ENCODE measurements around the gene PCBP3.
"Not testable (repeated sequence)": the region's sequence is repeated elsewhere in the genome, so short reads cannot be mapped to it uniquely, and the experiment has no call there.

PCBP3 gene

GRCh38 chr21:45949928-45950739 lies 306.6 kb downstream of the PCBP3 start:
- H3K9ac ChIP-seq (ENCODE audit: low read depth in 1 of 2, low read length in 2 of 2), result no peak overlapping the region
- H3K27ac ChIP-seq (ENCODE audit: low read depth, low read length), result no peak overlapping the region
- no peaks in the 10 kb centered on the region for H3K4me1 ChIP-seq (ENCODE audit: control insufficient read depth in 1 of 2, insufficient read depth in 2 of 2, low read length in 2 of 2)
- no peaks in the 10 kb centered on the region for H3K36me3 ChIP-seq (ENCODE audit: control insufficient read depth in 1 of 2, insufficient read depth in 2 of 2, low read length in 2 of 2)
- H3K27me3 ChIP-seq (ENCODE audit: control insufficient read depth in 1 of 2, insufficient read depth in 2 of 2, low read length in 2 of 2), result no peaks in the 10 kb centered on the region
- H3K9me3 ChIP-seq (ENCODE audit: control insufficient read depth in 1 of 2, low read length in 2 of 2), result no peaks in the 10 kb centered on the region
- no peak overlapping the region for H3K4me3 ChIP-seq (ENCODE audit: low read depth in 1 of 2, low read length in 2 of 2)

DNA sequence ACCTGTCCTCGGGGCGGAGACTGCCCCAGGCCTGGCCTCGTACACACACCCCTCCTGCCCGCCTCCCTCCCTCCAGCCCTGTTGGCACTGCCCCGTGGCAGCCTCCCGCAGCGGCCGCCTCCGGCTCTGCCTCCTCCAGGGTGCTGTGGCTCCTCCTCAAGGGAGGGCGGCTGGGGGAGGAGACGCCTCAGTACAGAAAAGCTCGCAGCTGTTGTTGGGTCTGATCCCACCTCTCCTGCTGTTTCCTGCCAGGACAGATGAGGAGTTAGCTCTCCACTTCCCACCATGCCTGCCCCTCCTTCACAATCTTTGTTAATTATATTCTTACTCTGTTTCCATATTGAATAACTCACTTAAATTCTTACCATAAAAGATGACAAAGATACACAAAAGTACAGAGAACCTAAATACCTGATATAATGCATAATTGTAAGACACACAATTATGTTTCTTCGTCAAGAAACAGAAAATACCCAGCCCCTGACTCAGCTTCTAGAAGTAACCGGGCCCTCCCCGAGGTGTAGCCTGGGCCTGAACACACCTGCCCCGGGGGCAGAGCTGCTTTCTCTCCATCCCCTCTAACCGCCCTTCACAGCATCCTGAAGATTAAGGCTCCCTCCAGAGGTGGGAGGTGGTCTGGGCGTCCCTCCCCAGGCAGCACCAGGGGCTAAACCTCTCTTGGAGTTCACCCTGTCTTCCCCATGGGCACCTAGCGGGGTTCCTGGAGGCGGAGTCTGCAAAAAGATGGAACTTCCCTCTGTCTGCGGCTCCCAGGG lies 307.4 kb downstream of the PCBP3 start:
- H3K9me3 ChIP-seq (ENCODE audit: control insufficient read depth in 1 of 2, low read length in 2 of 2), result no peaks in the 10 kb centered on the region
- no peaks in the 10 kb centered on the region for H3K36me3 ChIP-seq (ENCODE audit: control insufficient read depth in 1 of 2, insufficient read depth in 2 of 2, low read length in 2 of 2)
- no peak overlapping the region for H3K27ac ChIP-seq (ENCODE audit: low read depth, low read length)
- H3K4me1 ChIP-seq (ENCODE audit: control insufficient read depth in 1 of 2, insufficient read depth in 2 of 2, low read length in 2 of 2), result no peaks in the 10 kb centered on the region
- no peaks in the 10 kb centered on the region for H3K27me3 ChIP-seq (ENCODE audit: control insufficient read depth in 1 of 2, insufficient read depth in 2 of 2, low read length in 2 of 2)
- H3K9ac ChIP-seq (ENCODE audit: low read depth in 1 of 2, low read length in 2 of 2), result no peak overlapping the region
- no peak overlapping the region for H3K4me3 ChIP-seq (ENCODE audit: low read depth in 1 of 2, low read length in 2 of 2)

DNA sequence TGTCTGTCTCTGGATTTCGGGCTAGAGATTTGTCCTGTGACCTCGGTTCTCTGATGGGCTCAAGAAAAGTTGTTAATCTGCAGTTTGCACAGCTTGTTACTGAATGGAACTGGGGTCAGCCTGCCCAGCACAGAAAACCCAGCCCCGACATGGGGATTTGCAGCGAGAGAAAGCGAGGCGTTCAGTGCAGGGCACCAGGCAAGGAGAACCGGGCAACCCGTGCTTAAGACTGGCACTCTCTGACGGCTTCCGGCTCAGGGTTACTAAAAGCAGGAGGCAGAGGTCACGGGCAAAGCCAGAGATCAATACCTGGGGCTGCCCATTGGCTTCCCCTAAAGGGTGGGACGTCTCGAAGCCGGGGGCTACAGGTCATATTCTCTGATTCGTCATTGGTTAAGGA lies 308.2 kb downstream of the PCBP3 start:
- no peaks in the 10 kb centered on the region for H3K4me1 ChIP-seq (ENCODE audit: control insufficient read depth in 1 of 2, insufficient read depth in 2 of 2, low read length in 2 of 2)
- no peaks in the 10 kb centered on the region for H3K36me3 ChIP-seq (ENCODE audit: control insufficient read depth in 1 of 2, insufficient read depth in 2 of 2, low read length in 2 of 2)
- no peak overlapping the region for H3K4me3 ChIP-seq (ENCODE audit: low read depth in 1 of 2, low read length in 2 of 2)
- H3K9ac ChIP-seq (ENCODE audit: low read depth in 1 of 2, low read length in 2 of 2), result no peak overlapping the region
- H3K9me3 ChIP-seq (ENCODE audit: control insufficient read depth in 1 of 2, low read length in 2 of 2), result no peaks in the 10 kb centered on the region
- H3K27me3 ChIP-seq (ENCODE audit: control insufficient read depth in 1 of 2, insufficient read depth in 2 of 2, low read length in 2 of 2), result no peaks in the 10 kb centered on the region
- H3K27ac ChIP-seq (ENCODE audit: low read depth, low read length), result no peak overlapping the region

DNA sequence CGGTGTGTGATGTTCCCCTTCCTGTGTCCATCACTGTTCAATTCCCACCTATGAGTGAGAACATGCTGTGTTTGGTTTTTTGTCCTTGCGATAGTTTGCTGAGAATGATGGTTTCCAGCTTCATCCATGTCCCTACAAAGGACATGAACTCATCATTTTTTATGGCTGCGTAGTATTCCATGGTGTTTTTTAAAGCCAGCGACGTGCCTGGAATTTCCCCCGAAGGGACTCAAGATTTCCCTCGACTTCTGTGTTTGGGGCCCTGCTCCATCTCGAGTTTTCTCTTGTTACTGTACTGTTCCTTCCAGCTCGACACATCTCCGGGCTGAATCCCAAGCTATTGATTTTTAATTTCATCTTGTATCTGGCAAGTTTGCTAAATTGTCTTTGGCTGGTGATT lies 309.0 kb downstream of the PCBP3 start:
- H3K27me3 ChIP-seq (ENCODE audit: control insufficient read depth in 1 of 2, insufficient read depth in 2 of 2, low read length in 2 of 2); H3K27ac ChIP-seq (ENCODE audit: low read depth, low read length); H3K9ac ChIP-seq (ENCODE audit: low read depth in 1 of 2, low read length in 2 of 2); H3K36me3 ChIP-seq (ENCODE audit: control insufficient read depth in 1 of 2, insufficient read depth in 2 of 2, low read length in 2 of 2); H3K9me3 ChIP-seq (ENCODE audit: control insufficient read depth in 1 of 2, low read length in 2 of 2); H3K4me3 ChIP-seq (ENCODE audit: low read depth in 1 of 2, low read length in 2 of 2); H3K4me1 ChIP-seq (ENCODE audit: control insufficient read depth in 1 of 2, insufficient read depth in 2 of 2, low read length in 2 of 2): not testable (repeated sequence)

GRCh38 chr21:45952974-45953373 lies 309.4 kb downstream of the PCBP3 start:
- H3K36me3 ChIP-seq (ENCODE audit: control insufficient read depth in 1 of 2, insufficient read depth in 2 of 2, low read length in 2 of 2), result no peaks in the 10 kb centered on the region
- no peak overlapping the region for H3K9ac ChIP-seq (ENCODE audit: low read depth in 1 of 2, low read length in 2 of 2)
- no peaks in the 10 kb centered on the region for H3K27me3 ChIP-seq (ENCODE audit: control insufficient read depth in 1 of 2, insufficient read depth in 2 of 2, low read length in 2 of 2)
- H3K27ac ChIP-seq (ENCODE audit: low read depth, low read length), result no peak overlapping the region
- no peaks in the 10 kb centered on the region for H3K9me3 ChIP-seq (ENCODE audit: control insufficient read depth in 1 of 2, low read length in 2 of 2)
- H3K4me1 ChIP-seq (ENCODE audit: control insufficient read depth in 1 of 2, insufficient read depth in 2 of 2, low read length in 2 of 2), result no peaks in the 10 kb centered on the region
- H3K4me3 ChIP-seq (ENCODE audit: low read depth in 1 of 2, low read length in 2 of 2), result no peak overlapping the region

DNA sequence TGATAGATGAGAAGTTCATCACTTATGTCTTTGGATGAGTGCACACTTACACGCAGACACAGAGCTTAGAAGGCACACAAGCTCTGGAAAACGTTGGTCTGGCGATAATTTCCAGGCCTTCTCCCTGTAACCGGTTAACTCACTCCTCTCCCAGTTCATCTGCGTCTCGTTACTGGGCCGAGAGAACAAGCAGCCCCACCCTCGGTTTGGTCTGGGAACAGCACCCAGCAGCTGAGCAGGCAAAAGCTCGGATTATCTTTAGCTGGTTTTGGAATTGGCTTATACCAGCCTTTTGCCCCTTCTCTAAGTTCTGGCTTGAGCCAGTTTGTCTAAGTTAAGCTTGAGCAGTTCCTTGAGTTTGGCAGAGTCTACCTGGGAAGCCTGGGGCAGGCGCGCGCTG lies 310.7 kb downstream of the PCBP3 start:
- Histone ChIP-seq H3K27me3 (ENCODE audit: control insufficient read depth in 1 of 2, insufficient read depth in 2 of 2, low read length in 2 of 2) (no peaks in the 10 kb centered on the region), H3K9ac (ENCODE audit: low read depth in 1 of 2, low read length in 2 of 2) (no peak overlapping the region), H3K27ac (ENCODE audit: low read depth, low read length) (no peak overlapping the region), H3K36me3 (ENCODE audit: control insufficient read depth in 1 of 2, insufficient read depth in 2 of 2, low read length in 2 of 2) (no peaks in the 10 kb centered on the region), H3K9me3 (ENCODE audit: control insufficient read depth in 1 of 2, low read length in 2 of 2) (no peaks in the 10 kb centered on the region), H3K4me1 (ENCODE audit: control insufficient read depth in 1 of 2, insufficient read depth in 2 of 2, low read length in 2 of 2) (peaks cover 0 to 2% of the 10 kb centered on the region in 2 donors), H3K4me3 (ENCODE audit: low read depth in 1 of 2, low read length in 2 of 2) (no peak overlapping the region)

GRCh38 chr21:45954921-45955320 lies 311.4 kb downstream of the PCBP3 start:
- no peak overlapping the region for H3K27ac ChIP-seq (ENCODE audit: low read depth, low read length)
- H3K4me3 ChIP-seq (ENCODE audit: low read depth in 1 of 2, low read length in 2 of 2), result no peak overlapping the region
- H3K27me3 ChIP-seq (ENCODE audit: control insufficient read depth in 1 of 2, insufficient read depth in 2 of 2, low read length in 2 of 2), result no peaks in the 10 kb centered on the region
- H3K36me3 ChIP-seq (ENCODE audit: control insufficient read depth in 1 of 2, insufficient read depth in 2 of 2, low read length in 2 of 2), result no peaks in the 10 kb centered on the region
- no peaks in the 10 kb centered on the region for H3K9me3 ChIP-seq (ENCODE audit: control insufficient read depth in 1 of 2, low read length in 2 of 2)
- H3K9ac ChIP-seq (ENCODE audit: low read depth in 1 of 2, low read length in 2 of 2), result no peak overlapping the region
- peaks cover 0 to 6% of the 10 kb centered on the region in 2 donors for H3K4me1 ChIP-seq (ENCODE audit: control insufficient read depth in 1 of 2, insufficient read depth in 2 of 2, low read length in 2 of 2)

DNA sequence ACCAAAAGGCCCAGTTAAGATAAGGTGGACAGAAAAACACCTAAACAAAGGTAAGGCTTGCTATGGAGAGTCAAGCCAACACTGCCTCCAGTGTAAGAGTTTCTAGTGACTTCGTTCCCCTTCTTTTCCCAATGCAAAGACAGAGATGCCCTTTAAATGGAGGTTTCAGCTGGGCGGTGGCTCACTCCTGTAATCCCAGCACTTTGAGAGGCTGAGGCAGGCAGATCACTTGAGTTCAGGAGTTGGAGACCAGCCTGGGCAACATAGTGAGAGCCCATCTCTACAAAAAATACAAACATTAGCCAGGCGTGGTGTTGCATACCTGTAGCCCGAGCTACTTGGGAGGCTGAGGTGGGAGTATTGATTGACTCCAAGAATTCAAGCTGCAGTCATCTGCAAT lies 314.0 kb downstream of the PCBP3 start:
- Histone ChIP-seq H3K9ac (ENCODE audit: low read depth in 1 of 2, low read length in 2 of 2) (no peak overlapping the region), H3K9me3 (ENCODE audit: control insufficient read depth in 1 of 2, low read length in 2 of 2) (no peaks in the 10 kb centered on the region), H3K27ac (ENCODE audit: low read depth, low read length) (no peak overlapping the region), H3K36me3 (ENCODE audit: control insufficient read depth in 1 of 2, insufficient read depth in 2 of 2, low read length in 2 of 2) (no peaks in the 10 kb centered on the region), H3K4me3 (ENCODE audit: low read depth in 1 of 2, low read length in 2 of 2) (no peak overlapping the region), H3K4me1 (ENCODE audit: control insufficient read depth in 1 of 2, insufficient read depth in 2 of 2, low read length in 2 of 2) (peaks cover 0 to 6% of the 10 kb centered on the region in 2 donors), H3K27me3 (ENCODE audit: control insufficient read depth in 1 of 2, insufficient read depth in 2 of 2, low read length in 2 of 2) (no peaks in the 10 kb centered on the region)

- H3K9me3 ChIP-seq (ENCODE audit: control insufficient read depth in 1 of 2, low read length in 2 of 2), result no peaks in the 10 kb centered on the region
- H3K9ac ChIP-seq (ENCODE audit: low read depth in 1 of 2, low read length in 2 of 2), result no peak overlapping the region
- no peaks in the 10 kb centered on the region for H3K36me3 ChIP-seq (ENCODE audit: control insufficient read depth in 1 of 2, insufficient read depth in 2 of 2, low read length in 2 of 2)
- H3K27me3 ChIP-seq (ENCODE audit: control insufficient read depth in 1 of 2, insufficient read depth in 2 of 2, low read length in 2 of 2), result no peaks in the 10 kb centered on the region
- H3K4me1 ChIP-seq (ENCODE audit: control insufficient read depth in 1 of 2, insufficient read depth in 2 of 2, low read length in 2 of 2), result peaks cover 0 to 6% of the 10 kb centered on the region in 2 donors
- H3K4me3 ChIP-seq (ENCODE audit: low read depth in 1 of 2, low read length in 2 of 2), result no peak overlapping the region
- no peak overlapping the region for H3K27ac ChIP-seq (ENCODE audit: low read depth, low read length)
These were observed 314.6 kb downstream of the PCBP3 start for GRCh38 chr21:45957981-45958600.

- H3K27ac ChIP-seq (ENCODE audit: low read depth, low read length), result no peak overlapping the region
- H3K27me3 ChIP-seq (ENCODE audit: control insufficient read depth in 1 of 2, insufficient read depth in 2 of 2, low read length in 2 of 2), result no peaks in the 10 kb centered on the region
- no peak overlapping the region for H3K4me3 ChIP-seq (ENCODE audit: low read depth in 1 of 2, low read length in 2 of 2)
- H3K36me3 ChIP-seq (ENCODE audit: control insufficient read depth in 1 of 2, insufficient read depth in 2 of 2, low read length in 2 of 2), result no peaks in the 10 kb centered on the region
- H3K4me1 ChIP-seq (ENCODE audit: control insufficient read depth in 1 of 2, insufficient read depth in 2 of 2, low read length in 2 of 2), result peaks cover 0 to 6% of the 10 kb centered on the region in 2 donors
- no peak overlapping the region for H3K9ac ChIP-seq (ENCODE audit: low read depth in 1 of 2, low read length in 2 of 2)
- H3K9me3 ChIP-seq (ENCODE audit: control insufficient read depth in 1 of 2, low read length in 2 of 2), result no peaks in the 10 kb centered on the region
These were observed 315.7 kb downstream of the PCBP3 start for GRCh38 chr21:45959182-45959581.

Measured in duodenal mucosa (tissue), 2 donors.